NCI-H345 (cell line): Measurements from ENCODE around the gene DNPH1.

Experiments
- DNase-seq: peaks from one replicate; lab custom pipeline; 2025; lab: John Stamatoyannopoulos, UW

DNPH1 gene

GRCh38 chr6:43211955-43212354 lies 17.3 kb downstream of the DNPH1 start:
- DNase-seq: no peak

- DNase-seq: no peak
Observed at GRCh38 chr6:43207286-43207685, 22.0 kb downstream of the DNPH1 start.

GRCh38 chr6:43205849-43206248 lies 23.4 kb downstream of the DNPH1 start:
- no peak for DNase-seq

DNA sequence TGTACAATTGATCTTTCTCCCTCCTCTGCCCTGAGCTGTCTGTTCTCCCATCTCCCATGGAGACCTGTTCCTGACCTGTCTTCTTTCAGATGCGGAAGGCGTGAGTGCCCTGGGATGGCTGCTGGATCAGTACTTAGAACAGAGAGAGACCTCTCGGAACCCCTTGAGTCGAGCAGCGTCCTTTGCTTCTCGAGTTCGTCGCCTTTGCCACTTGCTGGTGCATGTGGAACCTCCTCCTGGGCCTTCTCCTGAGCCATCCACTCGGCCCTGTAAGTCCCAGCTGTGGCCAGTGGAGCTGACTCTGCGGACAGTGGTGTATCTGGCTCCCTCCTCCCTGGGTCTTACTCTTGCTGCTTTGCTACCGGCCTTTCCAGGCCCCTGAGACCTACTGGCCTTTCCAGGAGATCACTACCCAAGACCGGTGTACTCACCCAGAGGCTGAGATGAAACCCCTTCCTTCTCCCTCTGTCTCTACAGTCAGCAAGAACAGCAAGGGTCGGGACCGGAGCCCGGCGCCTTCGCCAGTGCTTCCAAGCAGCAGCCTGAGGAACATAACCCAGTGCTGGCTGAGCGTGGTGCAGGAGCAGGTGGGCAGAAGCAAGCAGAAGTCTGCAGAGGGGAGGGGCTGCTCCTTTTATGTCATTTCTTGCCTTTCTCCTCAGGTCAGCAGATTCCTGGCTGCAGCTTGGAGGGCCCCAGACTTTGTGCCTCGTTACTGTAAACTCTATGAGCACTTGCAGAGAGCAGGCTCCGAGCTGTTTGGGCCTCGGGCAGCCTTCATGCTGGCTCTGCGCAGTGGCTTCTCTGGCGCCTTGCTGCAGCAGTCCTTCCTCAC lies 24.8 kb downstream of the DNPH1 start:
- DNase-seq: no peak

DNA sequence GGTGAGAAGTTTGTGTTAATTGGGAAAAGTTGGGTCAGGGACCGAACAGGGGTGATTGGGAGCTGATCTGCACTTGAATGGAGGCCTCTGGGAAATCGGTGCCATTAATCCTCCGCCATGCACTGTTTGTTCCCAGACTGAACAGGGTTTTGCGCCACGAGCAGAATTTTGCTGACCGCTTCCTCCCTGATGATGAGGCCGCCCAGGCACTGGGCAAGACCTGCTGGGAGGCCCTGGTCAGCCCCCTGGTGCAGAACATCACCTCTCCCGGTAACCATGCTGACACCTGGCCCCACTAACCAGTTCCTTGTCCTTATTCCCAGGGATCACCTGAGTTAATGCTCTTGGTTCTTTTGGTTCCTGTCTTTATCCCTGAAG lies 25.6 kb downstream of the DNPH1 start:
- no peak for DNase-seq

GRCh38 chr6:43203029-43203717 lies 26.1 kb downstream of the DNPH1 start:
- no peak for DNase-seq

- DNase-seq: no peak
Observed at GRCh38 chr6:43202451-43202850, 26.8 kb downstream of the DNPH1 start.

DNA sequence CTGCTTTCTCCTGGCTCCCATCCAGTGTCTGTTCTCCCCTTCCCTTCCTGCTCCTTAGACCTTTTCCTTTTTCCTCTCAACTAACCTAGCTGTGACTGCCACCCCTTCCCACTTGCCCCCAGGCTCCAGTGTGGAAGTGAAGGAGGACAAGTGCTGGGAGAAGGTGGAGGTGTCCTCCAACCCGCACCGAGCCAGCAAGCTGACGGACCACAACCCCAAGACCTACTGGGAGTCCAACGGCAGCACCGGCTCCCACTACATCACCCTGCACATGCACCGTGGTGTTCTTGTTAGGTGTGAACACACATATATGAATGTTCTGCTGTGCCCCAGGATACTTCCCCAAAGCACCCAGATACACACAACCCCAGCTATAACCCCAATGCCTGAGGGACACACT lies 28.7 kb downstream of the DNPH1 start:
- no peak for DNase-seq

DNA sequence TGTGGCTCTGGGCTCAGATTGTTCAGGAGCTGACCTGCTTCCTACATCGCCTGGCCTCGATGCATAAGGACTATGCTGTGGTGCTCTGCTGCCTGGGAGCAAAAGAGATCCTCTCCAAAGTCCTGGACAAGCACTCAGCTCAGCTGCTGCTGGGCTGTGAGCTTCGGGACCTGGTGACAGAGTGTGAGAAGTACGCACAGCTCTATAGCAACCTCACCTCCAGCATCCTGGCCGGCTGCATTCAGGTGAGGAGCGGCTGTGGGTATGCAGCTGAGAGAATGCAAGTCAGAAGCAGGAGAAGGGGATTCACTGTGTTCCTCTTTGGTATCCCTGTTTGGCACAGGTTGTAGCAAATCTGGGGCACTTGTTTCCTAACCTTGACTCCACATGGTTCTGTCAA lies 29.4 kb downstream of the DNPH1 start:
- DNase-seq: no peak

GRCh38 chr6:43196337-43196736 lies 32.9 kb downstream of the DNPH1 start:
- DNase-seq: no peak

- no peak for DNase-seq
Observed at GRCh38 chr6:43193929-43194328, 35.4 kb downstream of the DNPH1 start.

- no peak for DNase-seq
Observed at GRCh38 chr6:43192911-43193310, 36.4 kb downstream of the DNPH1 start.

- no peak for DNase-seq
Observed at GRCh38 chr6:43189776-43190304, 39.4 kb downstream of the DNPH1 start.

DNA sequence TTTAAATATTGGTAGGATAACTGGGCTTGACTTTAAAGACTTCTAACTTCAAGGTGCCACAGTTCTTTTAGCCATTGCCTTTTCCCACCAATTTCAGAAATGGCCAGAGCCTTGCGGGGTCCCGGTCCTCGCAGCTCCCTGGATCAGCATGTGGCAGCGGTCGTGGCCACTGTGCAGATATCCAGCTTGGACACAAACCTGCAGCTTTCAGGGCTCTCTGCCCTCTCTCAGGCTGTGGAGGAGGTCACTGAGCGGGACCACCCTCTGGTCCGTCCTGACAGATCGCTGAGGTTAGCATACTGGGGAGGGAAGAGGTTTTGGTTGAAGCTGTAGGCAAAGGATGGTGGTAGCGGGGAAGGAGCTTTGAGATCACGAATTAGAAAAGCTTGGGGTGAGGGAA lies 40.9 kb downstream of the DNPH1 start:
- DNase-seq: no peak

- DNase-seq: no peak
Observed at GRCh38 chr6:43187821-43188220, 41.5 kb downstream of the DNPH1 start.

DNA sequence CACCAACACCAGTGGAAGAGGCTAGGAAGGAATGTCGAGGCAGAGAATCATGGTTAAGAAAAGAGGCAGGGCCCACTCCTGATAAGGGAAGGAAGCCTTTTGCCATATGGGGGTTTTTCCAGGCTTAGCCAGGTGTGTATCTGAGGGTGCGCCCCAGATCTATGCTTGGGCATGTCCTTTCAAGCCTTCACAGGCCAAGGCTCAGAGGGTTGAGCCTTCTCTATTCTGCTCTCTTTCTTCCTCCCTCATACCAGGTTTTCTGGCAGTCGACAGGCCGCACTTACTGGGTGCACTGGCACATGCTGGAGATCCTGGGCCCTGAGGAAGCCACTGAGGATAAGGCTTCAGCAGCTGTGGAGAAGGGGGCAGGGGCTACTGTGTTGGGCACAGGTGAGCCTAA lies 42.6 kb downstream of the DNPH1 start:
- no peak for DNase-seq

DNA sequence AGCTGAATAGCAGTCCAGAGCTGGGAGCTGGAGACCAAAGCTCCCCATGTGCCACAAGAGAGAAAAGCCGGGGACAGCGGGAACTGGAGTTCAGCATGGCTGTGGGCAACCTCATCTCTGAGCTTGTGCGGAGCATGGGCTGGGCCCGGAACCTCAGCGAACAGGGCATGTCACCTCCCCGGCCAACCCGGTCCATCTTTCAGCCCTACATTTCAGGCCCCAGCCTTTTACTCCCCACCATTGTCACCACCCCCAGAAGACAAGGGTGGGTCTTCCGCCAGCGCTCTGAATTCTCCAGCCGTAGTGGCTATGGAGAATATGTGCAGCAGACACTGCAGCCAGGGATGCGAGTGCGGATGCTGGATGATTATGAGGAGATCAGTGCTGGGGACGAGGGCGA lies 43.3 kb downstream of the DNPH1 start:
- DNase-seq: no peak

GRCh38 chr6:43185391-43185985 lies 43.8 kb downstream of the DNPH1 start:
- DNase-seq: no peak

GRCh38 chr6:43184268-43184985 lies 44.9 kb downstream of the DNPH1 start:
- DNase-seq: no peak

- DNase-seq: no peak
Observed at GRCh38 chr6:43183441-43183840, 45.8 kb downstream of the DNPH1 start.

DNA sequence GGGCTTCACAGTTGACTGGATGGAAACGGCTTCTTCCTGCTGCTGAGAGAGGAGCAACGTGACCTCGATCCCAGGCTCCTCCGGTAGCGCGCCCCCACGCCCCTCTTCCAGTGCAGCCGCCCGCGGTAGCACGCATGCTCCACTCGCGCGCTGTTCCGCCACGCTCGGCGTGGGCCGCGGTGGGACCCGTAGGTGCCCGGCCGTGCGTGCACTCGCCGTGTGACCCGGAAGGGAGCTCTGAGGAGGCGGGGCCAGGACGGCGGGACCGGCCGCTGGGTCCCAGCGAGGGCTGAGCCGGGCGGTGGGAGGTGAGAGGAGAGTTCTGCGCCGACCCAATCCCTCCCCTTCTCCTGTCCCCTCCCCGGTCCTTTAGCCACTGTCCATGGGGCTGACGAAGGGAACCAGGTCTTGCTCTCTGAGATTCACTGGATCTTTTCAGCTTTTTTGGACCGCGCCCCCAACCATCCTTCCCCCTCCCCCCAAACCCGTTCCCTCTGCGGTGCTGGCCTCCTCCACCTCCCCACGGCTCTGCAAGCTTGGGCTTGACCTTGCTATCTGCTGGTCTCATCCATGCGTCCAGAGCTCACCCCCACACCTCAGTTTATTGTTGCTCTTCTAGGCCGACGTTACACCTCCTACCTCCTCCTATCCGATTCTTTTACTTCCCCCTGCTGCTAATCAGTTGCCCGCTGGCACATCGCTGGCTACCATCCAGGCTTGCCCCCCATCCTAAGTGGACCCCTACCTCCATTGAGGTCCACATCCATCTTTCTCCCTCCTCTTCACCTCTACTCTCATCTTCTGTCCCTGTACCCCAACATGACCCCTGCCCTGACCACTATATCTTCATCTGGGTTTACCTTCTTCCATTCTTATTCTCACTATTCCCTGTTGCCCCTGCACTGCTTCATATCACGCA lies 47.1 kb downstream of the DNPH1 start, which contains the start of gene CUL9:
TSS of gene CUL9 (plus strand) at position 255 of the 919 bp plus-strand sequence. CDS start 2,115 bp downstream, outside the sequence.
- peak; percentile 82 for DNase-seq
